Breast epithelium (tissue), 3 donors: ENCODE measurements around the gene OSCP1.

Source experiments
- POLR2A ChIP-seq: fragments of 450-650 bp; IDR thresholded peaks from one replicate; pipeline ENCODE4 v1.6.1; 2016; ENCODE audit warnings: antibody characterized with exemption, mild to moderate bottlenecking, moderate library complexity
- TF ChIP-seq, protein P1 (sequence below), 3 donors: fragments of 450-650 bp; IDR thresholded peaks; one replicate each; pipeline ENCODE4 v1.5.1; 2016 to 2017; ENCODE audit warnings: antibody characterized with exemption in 3 of 3, mild to moderate bottlenecking in 3 of 3, moderate library complexity in 3 of 3

GRCh38 chr1:36467027-36467410 lies 16.8 kb upstream of the OSCP1 start:
- TF ChIP-seq, protein P1, sequence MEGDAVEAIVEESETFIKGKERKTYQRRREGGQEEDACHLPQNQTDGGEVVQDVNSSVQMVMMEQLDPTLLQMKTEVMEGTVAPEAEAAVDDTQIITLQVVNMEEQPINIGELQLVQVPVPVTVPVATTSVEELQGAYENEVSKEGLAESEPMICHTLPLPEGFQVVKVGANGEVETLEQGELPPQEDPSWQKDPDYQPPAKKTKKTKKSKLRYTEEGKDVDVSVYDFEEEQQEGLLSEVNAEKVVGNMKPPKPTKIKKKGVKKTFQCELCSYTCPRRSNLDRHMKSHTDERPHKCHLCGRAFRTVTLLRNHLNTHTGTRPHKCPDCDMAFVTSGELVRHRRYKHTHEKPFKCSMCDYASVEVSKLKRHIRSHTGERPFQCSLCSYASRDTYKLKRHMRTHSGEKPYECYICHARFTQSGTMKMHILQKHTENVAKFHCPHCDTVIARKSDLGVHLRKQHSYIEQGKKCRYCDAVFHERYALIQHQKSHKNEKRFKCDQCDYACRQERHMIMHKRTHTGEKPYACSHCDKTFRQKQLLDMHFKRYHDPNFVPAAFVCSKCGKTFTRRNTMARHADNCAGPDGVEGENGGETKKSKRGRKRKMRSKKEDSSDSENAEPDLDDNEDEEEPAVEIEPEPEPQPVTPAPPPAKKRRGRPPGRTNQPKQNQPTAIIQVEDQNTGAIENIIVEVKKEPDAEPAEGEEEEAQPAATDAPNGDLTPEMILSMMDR (IDR thresholded peaks at IDR 0.05): no peak
- TF ChIP-seq POLR2A: no peak
